VCaP (cell line): ENCODE measurements around the gene MCUB.

ENCODE experiments used
- H3K27ac ChIP-seq: fragments of 450-650 bp; 2 replicates; pipeline ENCODE4 v1.5.1; 2017
- CTCF ChIP-seq: fragments of 450-650 bp; conservative IDR thresholded peaks from 2 replicates; pipeline ENCODE4 v1.5.1; 2017; ENCODE audit warnings: mild to moderate bottlenecking, moderate library complexity

Gene MCUB

GRCh38 chr4:109722357-109722756 is 162.3 kb downstream of the MCUB start:
- TF ChIP-seq CTCF = no peak

DNA sequence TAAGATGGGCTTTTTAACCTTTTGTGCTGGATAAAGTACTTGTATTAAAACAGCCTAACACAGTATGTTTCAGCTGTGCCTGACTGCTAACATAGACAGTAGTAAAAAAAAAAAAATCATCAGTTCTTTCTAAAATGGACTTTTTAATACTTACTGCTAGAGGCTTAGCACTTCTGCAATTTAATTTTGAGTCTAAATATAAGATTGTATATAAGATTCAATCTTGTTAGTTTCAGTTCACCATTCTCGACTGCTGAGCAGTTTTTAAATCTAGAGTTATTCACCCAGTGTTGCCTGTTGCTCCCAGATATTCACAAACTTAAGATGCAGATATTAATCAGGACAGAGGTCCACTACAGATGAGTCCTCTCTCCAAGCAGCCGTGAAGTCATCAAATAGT is 163.1 kb downstream of the MCUB start:
- no peak for TF ChIP-seq CTCF

More at GRCh38 chr4:109722357-109722756, 162.3 kb downstream of the MCUB start:
- no peak overlapping the region for H3K27ac ChIP-seq

GRCh38 chr4:109728385-109728784 is 168.3 kb downstream of the MCUB start:
- H3K27ac ChIP-seq = peak overlapping the region; percentile 85
- TF ChIP-seq CTCF = no peak

More for the DNA sequence above, 163.1 kb downstream of the MCUB start:
- H3K27ac ChIP-seq = no peak overlapping the region

- no peak for TF ChIP-seq CTCF
- peak overlapping the region; percentile 85 for H3K27ac ChIP-seq
Observed at GRCh38 chr4:109729117-109729717, 169.2 kb downstream of the MCUB start.

DNA sequence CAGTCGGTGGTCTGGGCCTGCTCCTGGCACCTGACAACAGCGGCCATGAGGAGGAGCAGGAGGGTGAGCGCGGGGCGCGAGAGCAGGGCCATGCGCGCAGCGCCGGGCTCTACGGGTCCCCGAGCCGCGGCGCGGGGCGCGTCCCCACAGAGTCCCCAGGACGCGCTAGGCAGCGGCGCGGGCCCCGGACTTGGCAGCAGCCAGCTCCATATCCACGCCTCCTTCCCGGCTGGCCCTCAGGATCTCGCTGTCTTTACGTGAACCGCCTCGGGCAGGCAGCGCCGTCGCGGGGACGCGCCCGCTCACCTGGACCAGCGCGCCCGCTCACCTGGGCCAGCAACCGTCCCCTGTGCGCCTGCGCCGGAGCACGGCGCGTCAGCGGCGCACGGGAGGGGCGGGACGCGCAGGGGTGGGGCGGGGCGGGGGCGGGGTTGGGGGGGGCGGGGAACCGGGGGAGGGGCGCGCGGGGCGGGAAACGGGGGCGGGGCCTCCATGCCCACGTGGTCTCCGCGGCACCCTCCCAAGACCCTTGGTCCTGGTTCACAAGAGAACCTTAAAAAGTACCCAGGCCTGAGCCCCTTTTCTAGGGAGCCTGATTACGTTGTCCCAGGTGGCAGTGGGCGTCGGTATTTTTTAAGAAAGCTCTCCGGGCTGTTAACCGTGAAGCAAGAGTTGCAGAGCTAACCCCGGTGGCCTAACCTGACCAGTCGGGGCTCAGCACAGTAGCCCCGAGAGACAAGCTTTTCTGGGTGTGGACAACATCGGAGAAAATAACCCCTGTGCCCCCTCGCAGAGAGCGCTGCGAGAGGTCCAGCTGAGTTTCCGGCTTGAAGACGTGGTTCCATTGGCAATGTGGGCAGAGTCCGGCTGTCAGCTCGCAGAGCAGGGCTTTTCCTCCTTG is 169.9 kb downstream of the MCUB start, which contains the start of gene PLA2G12A:
Gene PLA2G12A, minus strand, starts transcription at position 353 of the 901 bp plus-strand sequence. Its CDS starts 261 bp downstream, at position 92.
- H3K27ac ChIP-seq = peak within 1 kb of the TSS; percentile 85
- TF ChIP-seq CTCF = no peak

DNA sequence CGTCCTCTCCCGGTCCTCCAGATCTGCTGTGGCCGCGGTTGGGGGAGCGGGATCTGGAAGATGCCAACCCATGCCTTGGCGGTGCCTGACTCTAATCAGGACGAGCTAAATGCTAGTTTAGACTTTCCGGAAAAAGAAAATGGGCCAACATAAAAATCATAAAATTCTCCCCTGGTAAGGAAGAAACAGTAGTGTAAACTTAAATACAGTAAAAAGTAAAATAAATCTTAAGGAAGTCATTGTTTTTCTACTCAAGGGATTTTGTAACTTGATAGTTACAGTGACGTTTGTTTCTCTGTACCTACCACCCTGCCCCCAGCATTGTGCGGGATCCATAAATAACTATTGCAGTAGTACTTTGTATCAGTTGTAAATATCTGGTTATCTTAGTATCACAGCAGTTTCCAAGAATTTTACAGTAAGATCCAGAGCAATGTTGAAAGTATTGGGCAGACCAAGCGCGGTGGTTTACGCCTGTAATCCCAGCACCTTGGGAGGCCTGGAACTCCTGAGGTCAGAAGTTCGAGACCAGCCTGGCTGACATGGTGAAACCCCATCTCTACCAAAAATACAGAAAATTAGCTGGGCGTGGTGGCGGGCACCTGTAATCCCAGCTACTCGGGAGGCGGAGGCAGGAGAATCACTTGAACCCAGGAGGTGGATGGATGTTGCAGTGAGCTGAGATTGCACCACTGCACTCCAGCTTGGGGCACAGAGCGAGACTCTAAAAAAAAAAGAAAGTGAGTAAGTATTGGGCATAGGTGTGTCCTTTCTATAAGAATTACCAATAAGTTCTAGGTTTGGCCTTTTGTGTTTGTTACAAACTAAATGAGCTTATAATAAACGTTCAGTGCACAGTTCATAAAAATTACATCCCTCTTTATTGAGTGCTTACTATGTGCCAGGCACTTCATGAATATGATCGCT is 170.8 kb downstream of the MCUB start:
- no peak for TF ChIP-seq CTCF
- peak overlapping the region; percentile 85 for H3K27ac ChIP-seq
